GM18951 (cell line): ENCODE data around the gene RORC.
"Not testable (repeated sequence)": the region's sequence is repeated elsewhere in the genome, so short reads cannot be mapped to it uniquely, and the experiment has no call there.

Experiments used
- POLR2A ChIP-seq: IDR thresholded peaks from 4 replicates; pipeline ENCODE4 v1.6.1; 2011; ENCODE audit warnings: mild to moderate bottlenecking; ENCODE audit not compliant: insufficient read length, insufficient read depth; ENCODE audit errors: extremely low read depth
- in situ Hi-C: fragments of 300-500 bp; cut with MboI; formaldehyde crosslinking; loops from one replicate; pipeline ENCODE4 v1.12.0; 2022; ENCODE audit warnings: low sequenced_read_pairs, mixed read lengths, inconsistent platforms; ENCODE audit not compliant: unreplicated experiment

Gene RORC

GRCh38 chr1:151831605-151832004 is at the start of gene RORC:
Gene RORC, minus strand, starts transcription at chr1:151831802. Its CDS starts 38 bp downstream, at chr1:151831764.
- no peak for TF ChIP-seq POLR2A

GRCh38 chr1:151875419-151876097 is 44.0 kb upstream of the RORC start:
- no peak for TF ChIP-seq POLR2A
- in situ Hi-C loops: no loop called here

More at GRCh38 chr1:151831605-151832004, at the start of gene RORC:
- in situ Hi-C loops: loop anchor here (25.0 kb wide), 1 partner anchor 244 kb away; no protein-coding TSS in a partner anchor

GRCh38 chr1:151872776-151873175 is 41.2 kb upstream of the RORC start:
- in situ Hi-C loops: not testable (repeated sequence)

- in situ Hi-C loops: no loop called here
- TF ChIP-seq POLR2A: no peak
These were observed 39.9 kb upstream of the RORC start for GRCh38 chr1:151871284-151872030.

- TF ChIP-seq POLR2A: no peak
- in situ Hi-C loops: no loop called here
These were observed 36.9 kb upstream of the RORC start for GRCh38 chr1:151868486-151868885.

DNA sequence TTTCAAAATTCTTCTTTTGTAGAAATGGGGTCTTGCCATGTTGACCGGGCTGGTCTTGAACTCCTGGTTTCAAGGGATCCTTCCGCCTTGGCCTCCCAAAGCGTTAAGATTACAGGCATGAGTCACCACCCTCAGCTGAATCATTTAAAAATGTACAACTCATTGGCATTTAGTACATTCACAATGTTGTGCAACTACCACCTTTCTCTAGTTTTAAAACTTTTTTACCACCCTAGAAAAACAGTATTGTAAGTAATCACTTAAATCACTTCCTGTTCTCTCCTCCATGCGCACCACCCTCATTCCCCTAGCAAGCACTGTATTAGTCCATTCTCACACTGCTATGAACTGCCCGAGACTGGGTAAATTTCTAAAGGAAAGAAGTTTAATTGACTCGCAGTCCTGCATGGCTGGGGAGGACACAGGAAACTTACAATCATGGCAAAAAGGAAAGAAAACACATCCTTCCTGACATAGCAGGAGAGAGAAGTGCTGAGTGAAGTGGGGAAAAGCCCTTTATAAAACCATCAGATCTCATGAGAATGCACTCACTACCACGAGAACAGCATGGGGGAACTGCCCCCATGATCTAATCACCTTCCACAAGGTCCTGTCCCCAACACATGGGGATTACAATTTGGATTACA is 36.3 kb upstream of the RORC start:
- in situ Hi-C loops: no loop called here
- TF ChIP-seq POLR2A: no peak

DNA sequence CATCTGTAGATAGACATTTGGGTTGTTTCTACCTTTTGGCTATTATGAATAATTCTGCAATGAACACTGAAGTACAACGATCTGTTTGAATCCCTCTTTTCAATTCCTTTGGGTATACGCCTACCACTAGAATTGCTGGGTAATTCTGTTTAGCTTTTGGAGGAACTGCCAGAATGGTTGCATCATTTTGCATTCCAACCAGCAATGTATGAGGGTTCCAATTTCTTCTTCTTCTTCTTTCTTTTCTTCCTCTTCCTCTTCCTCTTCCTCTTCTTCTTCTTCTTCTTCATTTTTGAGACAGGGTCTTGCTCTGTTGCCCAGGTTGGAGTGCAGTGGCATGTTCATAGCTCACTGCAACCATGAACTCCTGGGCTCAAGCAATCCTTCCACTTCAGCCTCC is 35.7 kb upstream of the RORC start:
- in situ Hi-C loops: no loop called here
- TF ChIP-seq POLR2A: no peak

- in situ Hi-C loops: no loop called here
- no peak for TF ChIP-seq POLR2A
These were observed 32.8 kb upstream of the RORC start for GRCh38 chr1:151864411-151864810.

GRCh38 chr1:151862604-151863003 is 31.0 kb upstream of the RORC start:
- TF ChIP-seq POLR2A: no peak
- in situ Hi-C loops: no loop called here

- TF ChIP-seq POLR2A: no peak
- in situ Hi-C loops: no loop called here
These were observed 29.0 kb upstream of the RORC start for GRCh38 chr1:151860504-151861187.

DNA sequence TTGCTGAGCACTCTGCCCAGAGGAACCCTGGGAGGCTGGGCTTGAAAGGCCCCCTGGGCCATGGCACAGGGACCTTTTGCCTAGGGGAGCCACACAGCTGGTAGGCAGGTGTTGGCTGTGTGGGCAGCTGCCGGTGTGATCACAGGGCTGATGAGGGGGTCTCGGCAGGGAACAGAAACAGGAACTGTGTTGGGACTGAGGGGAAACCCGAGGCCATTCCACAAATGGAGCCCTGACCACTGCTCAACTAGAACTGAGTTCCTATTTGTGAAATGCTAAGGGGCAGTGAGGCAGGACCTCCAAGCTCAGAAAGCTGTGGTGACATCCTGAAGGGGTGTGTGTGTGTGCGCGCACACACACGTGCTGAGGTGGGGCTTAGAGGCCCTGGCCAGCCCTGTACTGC is 28.3 kb upstream of the RORC start:
- in situ Hi-C loops: no loop called here

DNA sequence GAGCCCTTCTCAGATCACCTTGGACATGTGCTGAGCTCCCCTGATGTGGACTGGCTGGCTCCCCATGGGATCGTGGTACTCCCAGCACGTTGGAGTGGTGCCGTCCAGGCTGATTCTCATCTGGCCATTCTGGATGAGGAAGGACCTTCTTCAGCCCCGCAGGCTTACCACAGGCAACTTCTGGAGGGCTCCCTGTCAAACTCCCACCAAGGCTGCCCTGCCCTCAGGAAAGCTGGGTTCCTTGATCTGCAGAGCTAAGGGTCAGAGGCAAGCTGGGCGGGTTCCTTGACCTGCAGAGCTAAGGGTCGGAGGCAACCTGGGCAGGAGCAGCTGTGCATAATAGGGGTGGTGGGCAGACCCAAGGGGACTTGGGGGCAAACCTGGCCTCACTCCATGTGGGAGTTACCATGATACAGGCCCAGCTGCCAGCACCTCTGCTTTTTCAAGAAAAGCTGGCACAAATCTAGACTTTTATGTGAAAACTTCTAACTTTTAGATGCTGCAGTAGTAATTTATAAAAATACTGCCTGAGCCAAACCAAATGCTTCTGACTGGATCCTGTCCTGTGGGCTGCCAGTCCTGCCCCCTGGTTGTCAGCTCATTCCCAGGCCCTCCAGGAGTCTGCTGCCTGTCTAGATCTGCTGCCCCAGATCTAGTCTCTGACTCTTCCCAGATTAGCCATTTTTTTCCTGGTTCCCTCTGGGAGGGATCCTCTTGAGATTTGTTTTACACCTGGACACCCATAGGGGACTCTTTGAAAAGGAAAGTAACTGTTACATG is 27.5 kb upstream of the RORC start:
- TF ChIP-seq POLR2A: no peak
- in situ Hi-C loops: no loop called here

More for the DNA sequence above, 28.3 kb upstream of the RORC start:
- TF ChIP-seq POLR2A: no peak
